Mammary epithelial cell (primary cell): ENCODE measurements around the gene UNC79.

ENCODE experiments used
- EZH2 ChIP-seq: IDR thresholded peaks from 2 replicates; pipeline ENCODE4 v1.6.1; 2012; ENCODE audit warnings: low read length, inconsistent platforms, borderline replicate concordance
- TF ChIP-seq, protein P1 (sequence below), 2 donors: IDR thresholded peaks in 1 of 2; conservative IDR thresholded peaks in 1 of 2; 2 replicates each; pipeline ENCODE4 v1.5.1; 2011 to 2012; ENCODE audit warnings: inconsistent platforms in 2 of 2, low read length in 2 of 2, mild to moderate bottlenecking in 2 of 2, control low read depth in 1 of 2, low read depth in 1 of 2; ENCODE audit not compliant: insufficient read depth in 1 of 2; ENCODE audit errors: extremely low read depth in 1 of 2

- no peak for TF ChIP-seq EZH2
- TF ChIP-seq, protein P1, sequence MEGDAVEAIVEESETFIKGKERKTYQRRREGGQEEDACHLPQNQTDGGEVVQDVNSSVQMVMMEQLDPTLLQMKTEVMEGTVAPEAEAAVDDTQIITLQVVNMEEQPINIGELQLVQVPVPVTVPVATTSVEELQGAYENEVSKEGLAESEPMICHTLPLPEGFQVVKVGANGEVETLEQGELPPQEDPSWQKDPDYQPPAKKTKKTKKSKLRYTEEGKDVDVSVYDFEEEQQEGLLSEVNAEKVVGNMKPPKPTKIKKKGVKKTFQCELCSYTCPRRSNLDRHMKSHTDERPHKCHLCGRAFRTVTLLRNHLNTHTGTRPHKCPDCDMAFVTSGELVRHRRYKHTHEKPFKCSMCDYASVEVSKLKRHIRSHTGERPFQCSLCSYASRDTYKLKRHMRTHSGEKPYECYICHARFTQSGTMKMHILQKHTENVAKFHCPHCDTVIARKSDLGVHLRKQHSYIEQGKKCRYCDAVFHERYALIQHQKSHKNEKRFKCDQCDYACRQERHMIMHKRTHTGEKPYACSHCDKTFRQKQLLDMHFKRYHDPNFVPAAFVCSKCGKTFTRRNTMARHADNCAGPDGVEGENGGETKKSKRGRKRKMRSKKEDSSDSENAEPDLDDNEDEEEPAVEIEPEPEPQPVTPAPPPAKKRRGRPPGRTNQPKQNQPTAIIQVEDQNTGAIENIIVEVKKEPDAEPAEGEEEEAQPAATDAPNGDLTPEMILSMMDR (conservative IDR thresholded peaks at IDR 0.05 in 1 of 2, IDR thresholded peaks at IDR 0.05 in 1 of 2; ENCODE audit: extremely low read depth in 1 of 2, insufficient read depth in 1 of 2, low read depth in 1 of 2, low read length in 2 of 2), result no peak
Measured at GRCh38 chr14:93713726-93714405, 283.1 kb downstream of the UNC79 start.
